ENCODE results near the gene SPATA13. TPM values are rescaled to one million over a fixed set of nuclear protein-coding genes. Genes with fewer than 3 reads are reported as not detected.
A peak's percentile ranks its signal among the peaks of the same experiment; 100 is the strongest.

The SPATA13 gene
- total RNA-seq, 1 donor from 2014 or later: 44.2 TPM

DNA sequence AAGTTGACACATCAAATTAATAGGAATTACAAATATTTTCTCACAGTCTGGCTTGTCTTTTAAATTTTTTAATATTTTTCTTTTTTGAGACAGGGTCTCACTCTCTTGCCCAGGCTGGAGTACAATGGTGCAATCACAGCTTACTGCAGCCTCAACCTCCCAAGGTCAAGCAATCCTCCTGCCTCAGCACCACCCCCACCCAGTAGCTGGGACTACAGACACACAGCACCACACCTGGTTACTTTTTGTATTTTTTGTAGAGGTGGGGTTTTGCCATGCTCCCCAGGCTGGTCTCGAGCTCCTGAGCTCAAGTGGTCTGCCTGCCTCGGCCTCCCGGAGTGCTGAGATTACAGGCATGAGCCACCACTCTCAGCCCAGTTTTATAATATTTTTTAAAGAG lies 72.0 kb downstream of the SPATA13 start:
- no peak for TF ChIP-seq CTCF (IDR thresholded peaks at IDR 0.05)
- no peak overlapping the region for H3K27ac ChIP-seq
- peaks cover 8% of the 10 kb centered on the region for H3K4me1 ChIP-seq
- no peak overlapping the region for H3K4me3 ChIP-seq
- DNase-seq: no peak
- no peaks in the 10 kb centered on the region for H3K36me3 ChIP-seq
- H3K27me3 ChIP-seq (ENCODE audit: low read depth): no peaks in the 10 kb centered on the region
- no peaks in the 10 kb centered on the region for H3K9me3 ChIP-seq
- ATAC-seq: no peak
- intact Hi-C loops (cut with DNase I): no loop called here

GRCh38 chr13:24233351-24233901 lies 72.9 kb downstream of the SPATA13 start:
- TF ChIP-seq CTCF (IDR thresholded peaks at IDR 0.05): no peak
- ATAC-seq: peak in 1 of 2 donors; percentile 38
- no peak overlapping the region for H3K27ac ChIP-seq
- no peaks in the 10 kb centered on the region for H3K27me3 ChIP-seq (ENCODE audit: low read depth)
- intact Hi-C loops (cut with DNase I): no loop called here
- no peak for DNase-seq
- peaks cover 8% of the 10 kb centered on the region for H3K4me1 ChIP-seq
- no peak overlapping the region for H3K4me3 ChIP-seq
- no peaks in the 10 kb centered on the region for H3K36me3 ChIP-seq
- H3K9me3 ChIP-seq: no peaks in the 10 kb centered on the region

- DNase-seq: no peak
- ATAC-seq: no peak
- intact Hi-C loops (cut with DNase I): no loop called here
- Histone ChIP-seq H3K36me3 (no peaks in the 10 kb centered on the region), H3K4me1 (no peaks in the 10 kb centered on the region), H3K27me3 (ENCODE audit: low read depth) (no peaks in the 10 kb centered on the region), H3K27ac (no peak overlapping the region), H3K9me3 (no peaks in the 10 kb centered on the region), H3K4me3 (no peak overlapping the region)
- TF ChIP-seq CTCF (IDR thresholded peaks at IDR 0.05): no peak
These were observed 73.8 kb downstream of the SPATA13 start for GRCh38 chr13:24234200-24234915.

DNA sequence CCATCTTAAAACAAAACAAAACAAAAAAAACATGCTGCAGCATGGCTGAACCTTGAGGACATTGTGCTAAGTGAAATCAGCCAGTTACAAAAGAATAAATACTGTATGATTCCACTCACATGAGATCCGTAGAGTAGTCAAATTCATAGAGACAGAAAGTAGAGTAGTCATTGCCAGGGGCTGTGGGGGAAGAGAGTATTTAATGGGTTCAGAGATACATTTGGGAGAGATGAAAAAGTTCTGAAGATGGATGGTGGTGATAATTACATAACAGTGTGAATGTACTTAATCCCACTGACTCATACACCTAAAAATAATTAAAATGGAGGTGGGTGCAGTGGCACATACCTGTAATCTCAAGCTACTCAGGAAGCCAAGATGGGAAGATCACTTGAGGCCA lies 76.8 kb downstream of the SPATA13 start:
- Histone ChIP-seq H3K27ac (no peak overlapping the region), H3K9me3 (no peaks in the 10 kb centered on the region), H3K36me3 (no peaks in the 10 kb centered on the region), H3K27me3 (ENCODE audit: low read depth) (no peaks in the 10 kb centered on the region), H3K4me1 (no peaks in the 10 kb centered on the region), H3K4me3 (no peak overlapping the region)
- intact Hi-C loops (cut with DNase I): no loop called here
- ATAC-seq (no peak), DNase-seq (no peak)
- TF ChIP-seq CTCF (IDR thresholded peaks at IDR 0.05): no peak

DNA sequence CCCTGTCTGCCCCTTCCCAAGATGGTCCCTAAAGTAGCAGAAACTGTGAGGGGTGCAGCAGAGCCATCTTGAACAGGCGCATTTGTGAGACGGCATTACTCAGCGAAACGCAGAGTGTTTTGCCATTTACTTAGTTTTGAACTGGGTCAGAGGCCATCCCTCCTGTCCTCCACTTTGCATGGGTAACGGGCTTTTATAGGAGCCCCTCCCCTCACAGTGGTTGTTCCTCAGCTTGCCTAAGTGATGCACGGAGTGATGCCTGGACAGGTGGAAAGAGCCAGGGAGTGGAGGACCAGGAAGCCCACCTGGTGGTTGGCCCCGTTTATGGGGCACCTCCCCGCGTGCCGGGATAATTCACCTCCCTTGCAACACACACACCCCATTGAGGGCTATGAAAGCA lies 80.8 kb downstream of the SPATA13 start:
- Histone ChIP-seq H3K27me3 (ENCODE audit: low read depth) (no peaks in the 10 kb centered on the region), H3K27ac (no peak overlapping the region), H3K9me3 (no peaks in the 10 kb centered on the region), H3K4me3 (no peak overlapping the region), H3K4me1 (peaks cover 6% of the 10 kb centered on the region), H3K36me3 (no peaks in the 10 kb centered on the region)
- no peak for TF ChIP-seq CTCF (IDR thresholded peaks at IDR 0.05)
- intact Hi-C loops (cut with DNase I): no loop called here
- no peak for ATAC-seq
- DNase-seq: no peak
